H9 (cell line): ENCODE measurements around the gene GALNT2. TPM values are rescaled to one million over a fixed set of nuclear protein-coding genes. Genes with fewer than 3 reads are reported as not detected.

ENCODE experiments used
- DNase-seq: peaks from one replicate; pipeline ENCODE4 v3.0.0-alpha.2; 2017
- H2AFZ ChIP-seq: one replicate; pipeline ENCODE4 v1.6.1; 2013; ENCODE audit warnings: mild to moderate bottlenecking, low read length, control low read depth, moderate library complexity
- H2AK5ac ChIP-seq: 2 replicates; pipeline ENCODE4 v1.6.1; 2013; ENCODE audit warnings: low read length, control low read depth, mixed read lengths; ENCODE audit not compliant: insufficient read length
- H2BK120ac ChIP-seq: one replicate; pipeline ENCODE4 v1.6.1; 2013; ENCODE audit warnings: low read depth, mild to moderate bottlenecking, low read length, control low read depth, inconsistent platforms; ENCODE audit not compliant: poor library complexity, severe bottlenecking
- H2BK12ac ChIP-seq: 2 replicates; pipeline ENCODE4 v1.6.1; 2013; ENCODE audit warnings: low read length, control low read depth, mixed read lengths, low read depth; ENCODE audit not compliant: insufficient read length
- H2BK15ac ChIP-seq: 2 replicates; pipeline ENCODE4 v1.6.1; 2013; ENCODE audit warnings: low read depth, low read length, control low read depth
- H2BK20ac ChIP-seq: one replicate; pipeline ENCODE4 v1.6.1; 2013; ENCODE audit warnings: low read depth, mild to moderate bottlenecking, low read length, control low read depth, inconsistent platforms; ENCODE audit not compliant: poor library complexity, severe bottlenecking
- H2BK5ac ChIP-seq: 2 replicates; pipeline ENCODE4 v1.6.1; 2013; ENCODE audit warnings: low read length, control low read depth, mixed read lengths; ENCODE audit not compliant: insufficient read length
- H3K14ac ChIP-seq: 2 replicates; pipeline ENCODE4 v1.6.1; 2013; ENCODE audit warnings: low read length, control low read depth; ENCODE audit not compliant: insufficient read depth
- H3K18ac ChIP-seq: 2 replicates; pipeline ENCODE4 v1.6.1; 2013; ENCODE audit warnings: low read depth, mild to moderate bottlenecking, mixed read lengths, low read length, control low read depth; ENCODE audit not compliant: insufficient read length
- H3K23ac ChIP-seq: 2 replicates; pipeline ENCODE4 v1.6.1; 2013; ENCODE audit warnings: low read length, control low read depth, mixed read lengths, low read depth; ENCODE audit not compliant: insufficient read length
- H3K23me2 ChIP-seq: 2 replicates; pipeline ENCODE4 v1.6.1; 2013; ENCODE audit warnings: low read depth, mild to moderate bottlenecking, mixed read lengths, low read length, control low read depth; ENCODE audit not compliant: insufficient read length, poor library complexity, severe bottlenecking
- H3K27ac ChIP-seq: 2 replicates; pipeline ENCODE4 v1.5.1; 2013; ENCODE audit warnings: low read length, control low read depth, mixed read lengths, low read depth; ENCODE audit not compliant: insufficient read length
- H3K27me3 ChIP-seq: 2 replicates; pipeline ENCODE4 v1.6.1; 2013; ENCODE audit warnings: low read length, control low read depth, inconsistent platforms; ENCODE audit not compliant: insufficient read depth
- H3K4ac ChIP-seq: 2 replicates; pipeline ENCODE4 v1.6.1; 2013; ENCODE audit warnings: low read depth, mild to moderate bottlenecking, control low read depth, inconsistent platforms, low read length, moderate library complexity
- H3K4me1 ChIP-seq: 2 replicates; pipeline ENCODE4 v1.6.1; 2013; ENCODE audit warnings: low read length, control low read depth, inconsistent platforms; ENCODE audit not compliant: insufficient read depth
- H3K4me2 ChIP-seq: 2 replicates; pipeline ENCODE4 v1.6.1; 2013; ENCODE audit warnings: low read length, control low read depth, mixed read lengths; ENCODE audit not compliant: insufficient read length, insufficient read depth
- H3K56ac ChIP-seq: 2 replicates; pipeline ENCODE4 v1.6.1; 2013; ENCODE audit warnings: low read depth, mild to moderate bottlenecking, mixed read lengths, low read length, control low read depth; ENCODE audit not compliant: insufficient read length
- H3K79me1 ChIP-seq: 2 replicates; pipeline ENCODE4 v1.6.1; 2013; ENCODE audit warnings: low read depth, mild to moderate bottlenecking, moderate library complexity, low read length, control low read depth, inconsistent platforms; ENCODE audit not compliant: insufficient read depth, poor library complexity, severe bottlenecking
- H3K79me2 ChIP-seq: 2 replicates; pipeline ENCODE4 v1.6.1; 2013; ENCODE audit warnings: low read length, control low read depth, inconsistent platforms; ENCODE audit not compliant: insufficient read depth
- H3K9ac ChIP-seq: 2 replicates; pipeline ENCODE4 v1.6.1; 2013; ENCODE audit warnings: low read length, control low read depth, mixed read lengths; ENCODE audit not compliant: insufficient read length; ENCODE audit errors: extremely low read depth
- H3K9me3 ChIP-seq: one replicate; pipeline ENCODE4 v1.6.1; 2013; ENCODE audit warnings: low read depth, low read length, inconsistent platforms; ENCODE audit not compliant: control insufficient read depth
- H3T11ph ChIP-seq: one replicate; pipeline ENCODE4 v1.6.1; 2013; ENCODE audit warnings: mild to moderate bottlenecking, low read length, control low read depth, inconsistent platforms
- H4K20me1 ChIP-seq: one replicate; pipeline ENCODE4 v1.6.1; 2013; ENCODE audit not compliant: control insufficient read depth, insufficient read length, insufficient read depth
- H4K5ac ChIP-seq: 2 replicates; pipeline ENCODE4 v1.6.1; 2013; ENCODE audit warnings: low read depth, mild to moderate bottlenecking, mixed read lengths, low read length, control low read depth; ENCODE audit not compliant: insufficient read length
- H4K8ac ChIP-seq: replicated peaks from 2 replicates; pipeline ENCODE4 v1.6.1; 2013; ENCODE audit warnings: low read length, control low read depth, mixed read lengths, low read depth; ENCODE audit not compliant: insufficient read length
- H4K91ac ChIP-seq: 2 replicates; pipeline ENCODE4 v1.6.1; 2013; ENCODE audit warnings: low read depth, mild to moderate bottlenecking, moderate library complexity, mixed read lengths, low read length, control low read depth; ENCODE audit not compliant: insufficient read length
- H3K27ac Mint-ChIP-seq, 3 experiments: 2 replicates in 2 of 3; 3 replicates in 1 of 3; pipeline ENCODE4 v1.8.0; 2020 to 2021; ENCODE audit warnings: mixed read lengths in 3 of 3, mild to moderate bottlenecking in 1 of 3, moderate library complexity in 1 of 3
- H3K27me3 Mint-ChIP-seq: 2 replicates; pipeline ENCODE4 v1.8.0; 2021; ENCODE audit warnings: low read depth, mild to moderate bottlenecking, moderate library complexity, mixed read lengths
- H3K36me3 Mint-ChIP-seq, 3 experiments: 2 replicates in 2 of 3; 3 replicates in 1 of 3; pipeline ENCODE4 v1.8.0; 2020 to 2021; ENCODE audit warnings: low read depth in 3 of 3, mixed read lengths in 3 of 3; ENCODE audit not compliant: insufficient read depth in 1 of 3
- H3K4me1 Mint-ChIP-seq, 2 experiments: 2 replicates each; pipeline ENCODE4 v1.8.0; 2020; ENCODE audit warnings: mixed read lengths in 2 of 2
- H3K4me3 Mint-ChIP-seq, 2 experiments: 2 replicates in 1 of 2; 3 replicates in 1 of 2; pipeline ENCODE4 v1.8.0; 2020 to 2021; ENCODE audit warnings: mild to moderate bottlenecking in 2 of 2, mixed read lengths in 2 of 2, moderate library complexity in 1 of 2
- H3K9me3 Mint-ChIP-seq, 2 experiments: 2 replicates in 1 of 2; 3 replicates in 1 of 2; pipeline ENCODE4 v1.8.0; 2020; ENCODE audit warnings: mild to moderate bottlenecking in 2 of 2, mixed read lengths in 2 of 2, moderate library complexity in 1 of 2
- WGBS: extraction: QIAGEN DNeasy Blood & Tissue Kit; methylation state at CpG from one replicate; pipeline ENCODE4 v1.1.7; 2013; ENCODE audit warnings: missing lambda C conversion rate, low lambda C conversion rate, mixed read lengths; ENCODE audit not compliant: insufficient read length; ENCODE audit errors: extremely low coverage; 5-methylcytosine and 5-hydroxymethylcytosine counted together
- total RNA-seq: library from RNA; stranded (reverse); gene quantifications from 2 replicates; pipeline ENCODE4 v1.2.1, GENCODE V29; 2021
- TF ChIP-seq, protein P1 (sequence below): fragments of 200-600 bp; sonication (generic); conservative IDR thresholded peaks from 3 replicates; pipeline ENCODE4 v1.8.0; 2021; ENCODE audit warnings: antibody characterized with exemption, mild to moderate bottlenecking

GALNT2 gene
- total RNA-seq, 1 experiment from 2014 or later: 57.6 TPM

DNA sequence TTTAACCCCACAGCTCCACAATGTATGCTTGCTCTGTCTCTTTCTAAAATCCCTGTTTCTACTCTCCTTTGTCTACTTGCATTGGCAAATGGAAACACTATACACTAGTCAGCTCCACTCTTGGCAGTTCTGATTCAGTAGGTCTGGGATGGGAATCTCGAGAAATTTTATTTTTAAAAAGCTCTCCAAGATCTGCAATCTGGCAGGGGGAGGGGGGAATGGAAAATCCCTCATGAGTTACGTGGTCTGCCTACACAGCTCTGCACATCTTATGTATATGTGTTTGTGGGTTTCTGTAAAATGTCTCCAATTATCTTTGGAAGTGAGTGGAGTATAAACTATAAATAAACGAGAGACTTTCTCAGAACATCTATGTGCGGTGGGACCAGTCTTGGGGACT, 9.9 kb upstream of the GALNT2 start:
- no peaks in the 10 kb centered on the region for H3K4me1 ChIP-seq
- peaks cover 11 to 12% of the 10 kb centered on the region in 2 experiments for H3K9me3 Mint-ChIP-seq
- no peak overlapping the region for H3K14ac ChIP-seq
- no peak overlapping the region for H2BK15ac ChIP-seq
- no peak overlapping the region for H4K91ac ChIP-seq
- no peak overlapping the region for H2BK20ac ChIP-seq
- peaks cover 3% of the 10 kb centered on the region; the same call in 1 of the 2 replicates for H3K27me3 Mint-ChIP-seq
- H3K56ac ChIP-seq: no peak overlapping the region
- TF ChIP-seq, protein P1, sequence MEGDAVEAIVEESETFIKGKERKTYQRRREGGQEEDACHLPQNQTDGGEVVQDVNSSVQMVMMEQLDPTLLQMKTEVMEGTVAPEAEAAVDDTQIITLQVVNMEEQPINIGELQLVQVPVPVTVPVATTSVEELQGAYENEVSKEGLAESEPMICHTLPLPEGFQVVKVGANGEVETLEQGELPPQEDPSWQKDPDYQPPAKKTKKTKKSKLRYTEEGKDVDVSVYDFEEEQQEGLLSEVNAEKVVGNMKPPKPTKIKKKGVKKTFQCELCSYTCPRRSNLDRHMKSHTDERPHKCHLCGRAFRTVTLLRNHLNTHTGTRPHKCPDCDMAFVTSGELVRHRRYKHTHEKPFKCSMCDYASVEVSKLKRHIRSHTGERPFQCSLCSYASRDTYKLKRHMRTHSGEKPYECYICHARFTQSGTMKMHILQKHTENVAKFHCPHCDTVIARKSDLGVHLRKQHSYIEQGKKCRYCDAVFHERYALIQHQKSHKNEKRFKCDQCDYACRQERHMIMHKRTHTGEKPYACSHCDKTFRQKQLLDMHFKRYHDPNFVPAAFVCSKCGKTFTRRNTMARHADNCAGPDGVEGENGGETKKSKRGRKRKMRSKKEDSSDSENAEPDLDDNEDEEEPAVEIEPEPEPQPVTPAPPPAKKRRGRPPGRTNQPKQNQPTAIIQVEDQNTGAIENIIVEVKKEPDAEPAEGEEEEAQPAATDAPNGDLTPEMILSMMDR: no peak
- no peak for DNase-seq
- H3K27ac Mint-ChIP-seq: no peak overlapping the region
- no peak overlapping the region for H3K27ac ChIP-seq
- WGBS: no CpG with 5 or more reads among the region's 4 CpGs
- no peaks in the 10 kb centered on the region for H3K27me3 ChIP-seq
- H2BK12ac ChIP-seq: no peak overlapping the region
- H3K4ac ChIP-seq: no peak overlapping the region
- H2AK5ac ChIP-seq: no peak overlapping the region
- H3K4me3 Mint-ChIP-seq: no peak overlapping the region
- no peaks in the 10 kb centered on the region for H3K23me2 ChIP-seq
- H3T11ph ChIP-seq: no peak overlapping the region
- H2BK5ac ChIP-seq: no peak overlapping the region
- no peaks in the 10 kb centered on the region for H3K79me2 ChIP-seq
- H4K5ac ChIP-seq: no peak overlapping the region
- H2BK120ac ChIP-seq: no peak overlapping the region
- no peak overlapping the region for H3K18ac ChIP-seq
- peaks cover 0 to 7% of the 10 kb centered on the region in 2 experiments; a peak in 2 of 4 replicates for H3K4me1 Mint-ChIP-seq
- no peak overlapping the region for H3K9ac ChIP-seq
- no peak overlapping the region for H4K8ac ChIP-seq
- no peaks in the 10 kb centered on the region for H4K20me1 ChIP-seq
- H3K9me3 ChIP-seq: no peaks in the 10 kb centered on the region
- peaks cover 0 to 11% (median 0%) of the 10 kb centered on the region in 3 experiments; a peak in 2 of 7 replicates for H3K36me3 Mint-ChIP-seq
- H3K4me2 ChIP-seq: no peak overlapping the region
- no peak overlapping the region for H3K23ac ChIP-seq
- no peaks in the 10 kb centered on the region for H3K79me1 ChIP-seq
- no peak overlapping the region for H2AFZ ChIP-seq
